Loucy (cell line): ENCODE results near the gene ZNF423.

Experiments used
- EZH2phosphoT487 ChIP-seq: fragments of 200-600 bp; IDR thresholded peaks from 2 replicates; pipeline ENCODE4 v1.6.1; 2018; ENCODE audit warnings: antibody characterized with exemption, mild to moderate bottlenecking, moderate library complexity, borderline replicate concordance
- TF ChIP-seq, protein P1 (sequence below): fragments of 200-600 bp; sonication (generic); conservative IDR thresholded peaks from 2 replicates; pipeline ENCODE4 v1.5.1; 2014; ENCODE audit warnings: mild to moderate bottlenecking, antibody characterized with exemption, low read length

GRCh38 chr16:49454426-49455180, 401.3 kb downstream of the ZNF423 start:
- TF ChIP-seq, protein P1, sequence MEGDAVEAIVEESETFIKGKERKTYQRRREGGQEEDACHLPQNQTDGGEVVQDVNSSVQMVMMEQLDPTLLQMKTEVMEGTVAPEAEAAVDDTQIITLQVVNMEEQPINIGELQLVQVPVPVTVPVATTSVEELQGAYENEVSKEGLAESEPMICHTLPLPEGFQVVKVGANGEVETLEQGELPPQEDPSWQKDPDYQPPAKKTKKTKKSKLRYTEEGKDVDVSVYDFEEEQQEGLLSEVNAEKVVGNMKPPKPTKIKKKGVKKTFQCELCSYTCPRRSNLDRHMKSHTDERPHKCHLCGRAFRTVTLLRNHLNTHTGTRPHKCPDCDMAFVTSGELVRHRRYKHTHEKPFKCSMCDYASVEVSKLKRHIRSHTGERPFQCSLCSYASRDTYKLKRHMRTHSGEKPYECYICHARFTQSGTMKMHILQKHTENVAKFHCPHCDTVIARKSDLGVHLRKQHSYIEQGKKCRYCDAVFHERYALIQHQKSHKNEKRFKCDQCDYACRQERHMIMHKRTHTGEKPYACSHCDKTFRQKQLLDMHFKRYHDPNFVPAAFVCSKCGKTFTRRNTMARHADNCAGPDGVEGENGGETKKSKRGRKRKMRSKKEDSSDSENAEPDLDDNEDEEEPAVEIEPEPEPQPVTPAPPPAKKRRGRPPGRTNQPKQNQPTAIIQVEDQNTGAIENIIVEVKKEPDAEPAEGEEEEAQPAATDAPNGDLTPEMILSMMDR, result no peak
- no peak for TF ChIP-seq EZH2phosphoT487
